NCI-H1092 (cell line): ENCODE measurements around the gene MAGEA2.
"Not testable (repeated sequence)": the region's sequence is repeated elsewhere in the genome, so short reads cannot be mapped to it uniquely, and the experiment has no call there.

ENCODE experiments used
- DNase-seq: peaks from one replicate; lab custom pipeline; 2025; lab: John Stamatoyannopoulos, UW

The MAGEA2 gene

DNA sequence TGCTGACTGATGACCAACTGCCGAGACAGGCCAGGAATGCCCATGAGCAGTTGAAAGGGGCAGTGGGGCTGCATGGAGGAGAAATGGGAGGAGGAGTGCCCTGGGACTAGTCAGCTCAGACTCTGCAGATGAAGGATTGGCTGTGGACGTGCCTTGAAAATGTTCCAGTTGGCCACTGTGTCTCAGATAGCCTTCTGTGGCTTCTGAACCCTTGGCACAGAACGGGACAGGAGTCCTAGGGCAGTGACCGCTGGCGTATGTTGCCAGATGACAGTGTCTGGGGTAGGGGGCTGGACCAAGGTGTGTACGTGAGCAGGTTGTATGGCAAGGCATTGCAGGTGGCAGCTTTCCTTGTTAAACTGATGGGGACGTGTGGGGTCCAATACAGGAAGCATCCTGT lies 47.1 kb downstream of the MAGEA2 start:
- not testable (repeated sequence) for DNase-seq

DNA sequence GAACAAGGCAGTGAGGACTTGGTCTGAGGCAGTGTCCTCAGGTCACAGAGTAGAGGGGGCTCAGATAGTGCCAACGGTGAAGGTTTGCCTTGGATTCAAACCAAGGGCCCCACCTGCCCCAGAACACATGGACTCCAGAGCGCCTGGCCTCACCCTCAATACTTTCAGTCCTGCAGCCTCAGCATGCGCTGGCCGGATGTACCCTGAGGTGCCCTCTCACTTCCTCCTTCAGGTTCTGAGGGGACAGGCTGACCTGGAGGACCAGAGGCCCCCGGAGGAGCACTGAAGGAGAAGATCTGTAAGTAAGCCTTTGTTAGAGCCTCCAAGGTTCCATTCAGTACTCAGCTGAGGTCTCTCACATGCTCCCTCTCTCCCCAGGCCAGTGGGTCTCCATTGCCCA lies 53.3 kb downstream of the MAGEA2 start:
- not testable (repeated sequence) for DNase-seq
